Measurements from ENCODE around the gene LOXL1.

Gene LOXL1

DNA sequence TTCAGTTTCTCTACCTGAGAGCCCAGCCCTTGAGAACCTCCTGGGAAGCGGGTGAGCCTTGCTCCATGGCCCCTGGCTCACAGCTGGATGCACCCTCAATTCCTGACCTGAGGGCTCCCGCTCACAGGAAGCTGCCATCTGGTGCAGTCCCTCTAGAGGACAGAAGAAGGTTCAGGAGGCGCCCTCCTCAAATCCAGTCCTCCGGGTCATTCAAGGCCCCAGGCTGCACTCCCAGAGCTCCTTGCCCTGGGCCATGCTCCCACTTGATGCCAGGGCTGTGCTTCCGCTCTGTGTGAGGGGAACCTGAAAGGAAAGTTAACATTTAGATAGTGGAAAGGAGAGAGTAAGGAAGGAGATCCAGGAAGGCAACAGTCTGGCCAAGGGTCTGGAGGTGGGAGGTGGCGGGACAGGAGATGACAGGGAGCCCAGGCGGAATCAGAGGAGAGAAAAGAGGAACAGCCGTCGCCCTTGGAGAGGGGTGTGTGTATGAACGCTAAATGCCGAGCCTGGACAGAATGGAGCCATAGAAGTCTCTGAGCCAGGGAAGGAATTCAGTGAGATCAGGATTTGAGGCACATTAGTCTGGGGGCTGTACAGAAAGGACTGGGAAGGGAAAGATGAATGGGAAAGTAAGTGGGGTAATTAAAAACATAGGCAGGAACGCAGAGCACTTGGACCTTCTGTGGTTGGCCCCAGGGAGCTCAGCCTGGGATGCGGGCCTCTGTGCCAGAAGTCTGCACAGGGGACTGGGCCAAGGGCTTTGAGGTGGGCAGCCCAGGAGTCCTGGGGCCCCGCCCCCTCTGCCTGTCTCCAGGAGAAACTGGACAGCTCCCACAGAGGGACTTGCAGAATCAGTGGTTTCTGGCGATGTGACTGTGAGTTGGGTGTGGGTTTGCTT, 26.8 kb upstream of the LOXL1 start:
- TF ChIP-seq, protein P1, sequence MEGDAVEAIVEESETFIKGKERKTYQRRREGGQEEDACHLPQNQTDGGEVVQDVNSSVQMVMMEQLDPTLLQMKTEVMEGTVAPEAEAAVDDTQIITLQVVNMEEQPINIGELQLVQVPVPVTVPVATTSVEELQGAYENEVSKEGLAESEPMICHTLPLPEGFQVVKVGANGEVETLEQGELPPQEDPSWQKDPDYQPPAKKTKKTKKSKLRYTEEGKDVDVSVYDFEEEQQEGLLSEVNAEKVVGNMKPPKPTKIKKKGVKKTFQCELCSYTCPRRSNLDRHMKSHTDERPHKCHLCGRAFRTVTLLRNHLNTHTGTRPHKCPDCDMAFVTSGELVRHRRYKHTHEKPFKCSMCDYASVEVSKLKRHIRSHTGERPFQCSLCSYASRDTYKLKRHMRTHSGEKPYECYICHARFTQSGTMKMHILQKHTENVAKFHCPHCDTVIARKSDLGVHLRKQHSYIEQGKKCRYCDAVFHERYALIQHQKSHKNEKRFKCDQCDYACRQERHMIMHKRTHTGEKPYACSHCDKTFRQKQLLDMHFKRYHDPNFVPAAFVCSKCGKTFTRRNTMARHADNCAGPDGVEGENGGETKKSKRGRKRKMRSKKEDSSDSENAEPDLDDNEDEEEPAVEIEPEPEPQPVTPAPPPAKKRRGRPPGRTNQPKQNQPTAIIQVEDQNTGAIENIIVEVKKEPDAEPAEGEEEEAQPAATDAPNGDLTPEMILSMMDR (IDR thresholded peaks at IDR 0.05), result no peak
- Mint-ChIP-seq H3K4me1 (peaks cover 22% of the 10 kb centered on the region), H3K36me3 (ENCODE audit: low read depth) (peaks cover under 1% of the 10 kb centered on the region), H3K27me3 (ENCODE audit: low read depth, poor library complexity) (peaks cover 10% of the 10 kb centered on the region), H3K9me3 (peaks cover 2% of the 10 kb centered on the region), H3K27ac (no peak overlapping the region), H3K4me3 (no peak overlapping the region)
- DNase-seq, result peak; percentile 34

DNA sequence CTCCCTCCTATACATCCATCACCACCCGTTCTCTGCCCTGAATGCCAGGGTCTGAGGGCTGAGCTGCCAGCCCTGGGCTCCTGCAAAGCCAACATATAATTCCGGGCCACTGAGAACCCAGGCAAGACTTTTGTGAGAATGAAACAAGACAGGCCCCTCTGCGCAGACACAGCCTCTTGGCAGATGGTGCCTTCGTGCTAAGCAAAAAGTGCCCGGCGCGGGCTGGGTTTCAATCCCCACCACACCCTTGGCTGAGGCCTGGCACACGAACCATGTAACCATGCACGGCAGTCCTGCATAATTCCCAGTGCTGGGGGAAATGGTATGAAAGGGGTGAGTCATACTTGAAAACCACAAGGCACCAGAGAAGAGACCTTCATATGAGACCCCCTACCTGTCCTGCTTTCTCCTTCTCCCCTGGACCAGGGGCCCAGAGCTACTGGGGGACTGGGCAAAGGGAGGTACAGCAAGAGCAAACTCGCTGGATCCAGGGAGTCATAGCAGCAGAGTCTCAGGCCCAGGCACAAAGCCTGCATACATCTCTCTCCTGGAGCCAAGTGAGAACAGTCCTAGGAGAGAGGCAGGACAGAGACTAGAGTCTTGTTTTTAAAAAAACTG, 26.1 kb upstream of the LOXL1 start:
- TF ChIP-seq, protein P1 (IDR thresholded peaks at IDR 0.05), result no peak
- peaks cover 6% of the 10 kb centered on the region for H3K36me3 Mint-ChIP-seq (ENCODE audit: low read depth)
- H3K27me3 Mint-ChIP-seq (ENCODE audit: low read depth, poor library complexity), result peaks cover 9% of the 10 kb centered on the region
- H3K27ac Mint-ChIP-seq, result no peak overlapping the region
- peaks cover 7% of the 10 kb centered on the region for H3K9me3 Mint-ChIP-seq
- H3K4me1 Mint-ChIP-seq, result peaks cover 18% of the 10 kb centered on the region
- no peak for DNase-seq
- no peak overlapping the region for H3K4me3 Mint-ChIP-seq

DNA sequence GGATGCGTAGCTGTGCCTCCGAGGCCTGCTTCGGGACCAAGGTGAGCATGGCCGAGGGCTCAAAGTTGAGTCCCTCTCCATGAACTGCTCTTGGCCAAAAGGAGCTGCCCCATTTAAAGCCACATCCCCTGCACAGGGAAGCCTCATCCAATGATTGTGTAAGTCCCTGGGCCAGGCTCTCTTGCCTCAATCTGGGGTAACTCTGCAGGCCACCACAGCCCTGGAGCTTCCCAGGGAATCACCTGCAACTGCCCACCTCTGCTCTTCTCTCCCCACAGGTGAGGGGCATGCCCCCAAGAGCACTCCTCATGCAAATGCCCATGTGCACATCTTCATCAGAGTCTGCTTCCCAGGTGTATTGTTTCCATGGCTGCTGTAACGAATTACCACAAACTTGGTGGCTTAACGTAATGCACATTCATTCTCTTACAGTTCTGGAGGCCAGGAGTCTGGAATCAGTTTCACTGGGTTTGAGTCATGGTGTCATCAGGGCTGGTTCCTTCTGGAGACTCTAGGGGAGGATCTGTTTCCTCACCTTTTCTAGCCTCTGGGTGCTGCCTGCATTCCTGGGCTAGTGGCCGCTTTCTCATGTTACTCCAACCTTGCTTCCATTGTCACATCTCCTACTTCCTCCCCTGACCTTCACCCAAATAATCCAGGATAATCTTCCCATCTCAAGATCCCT, 25.0 kb upstream of the LOXL1 start:
- DNase-seq, result no peak
- Mint-ChIP-seq H3K27me3 (ENCODE audit: low read depth, poor library complexity) (peaks cover 9% of the 10 kb centered on the region), H3K4me3 (no peak overlapping the region)

DNA sequence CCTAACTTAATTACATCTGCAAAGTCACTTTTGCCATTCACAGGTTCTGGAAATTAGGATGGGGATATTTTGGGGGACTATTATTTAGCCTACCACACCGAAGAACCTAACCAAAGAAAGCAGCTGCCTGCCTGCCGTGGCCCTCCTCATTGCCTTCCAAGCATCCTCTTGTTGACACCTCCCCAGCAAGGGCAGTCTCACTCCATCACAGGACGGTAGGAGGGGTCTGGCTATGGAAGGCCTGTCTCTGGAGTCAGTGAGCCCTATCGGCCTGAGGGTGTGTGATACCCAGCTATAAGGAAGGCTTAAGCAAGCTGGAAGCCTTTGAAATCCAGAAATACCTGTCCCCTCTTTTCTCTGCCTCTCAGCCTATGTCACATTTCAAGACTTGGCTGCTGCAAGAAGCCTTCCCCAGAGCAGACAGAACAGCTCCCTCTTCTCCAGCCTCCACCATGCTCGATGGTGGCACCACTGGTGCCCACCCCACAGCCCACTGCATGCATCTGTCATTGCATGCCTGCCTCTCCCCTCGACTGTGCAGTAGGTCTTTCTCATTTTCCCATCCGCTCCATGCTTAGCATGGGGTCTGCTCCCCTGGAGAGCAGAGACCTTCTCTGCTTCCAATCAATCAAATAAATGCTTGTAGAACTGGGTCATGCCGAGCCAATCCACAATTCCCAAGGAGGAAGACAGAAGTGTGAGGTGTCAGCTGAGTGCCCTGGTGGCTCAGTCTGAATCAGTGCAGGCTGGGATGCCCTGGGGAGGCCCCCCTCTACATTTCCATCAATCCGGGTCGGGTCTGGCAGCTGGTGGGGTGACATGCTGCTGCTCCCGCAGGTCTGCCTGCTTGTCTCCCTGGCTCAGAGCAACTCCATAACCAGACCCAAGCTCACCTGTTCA, 23.9 kb upstream of the LOXL1 start:
- H3K36me3 Mint-ChIP-seq (ENCODE audit: low read depth), result peaks cover 6% of the 10 kb centered on the region
- peaks cover 7% of the 10 kb centered on the region for H3K9me3 Mint-ChIP-seq
- DNase-seq, result no peak
- TF ChIP-seq, protein P1 (IDR thresholded peaks at IDR 0.05), result no peak
- H3K27ac Mint-ChIP-seq, result no peak overlapping the region
- no peak overlapping the region for H3K4me3 Mint-ChIP-seq
- peaks cover 9% of the 10 kb centered on the region for H3K27me3 Mint-ChIP-seq (ENCODE audit: low read depth, poor library complexity)
- H3K4me1 Mint-ChIP-seq, result peaks cover 18% of the 10 kb centered on the region

More for the DNA sequence above, 25.0 kb upstream of the LOXL1 start:
- H3K9me3 Mint-ChIP-seq, result peaks cover 7% of the 10 kb centered on the region
- peaks cover 18% of the 10 kb centered on the region for H3K4me1 Mint-ChIP-seq
- H3K27ac Mint-ChIP-seq, result no peak overlapping the region
- H3K36me3 Mint-ChIP-seq (ENCODE audit: low read depth), result peaks cover 6% of the 10 kb centered on the region
- TF ChIP-seq, protein P1 (IDR thresholded peaks at IDR 0.05), result no peak

DNA sequence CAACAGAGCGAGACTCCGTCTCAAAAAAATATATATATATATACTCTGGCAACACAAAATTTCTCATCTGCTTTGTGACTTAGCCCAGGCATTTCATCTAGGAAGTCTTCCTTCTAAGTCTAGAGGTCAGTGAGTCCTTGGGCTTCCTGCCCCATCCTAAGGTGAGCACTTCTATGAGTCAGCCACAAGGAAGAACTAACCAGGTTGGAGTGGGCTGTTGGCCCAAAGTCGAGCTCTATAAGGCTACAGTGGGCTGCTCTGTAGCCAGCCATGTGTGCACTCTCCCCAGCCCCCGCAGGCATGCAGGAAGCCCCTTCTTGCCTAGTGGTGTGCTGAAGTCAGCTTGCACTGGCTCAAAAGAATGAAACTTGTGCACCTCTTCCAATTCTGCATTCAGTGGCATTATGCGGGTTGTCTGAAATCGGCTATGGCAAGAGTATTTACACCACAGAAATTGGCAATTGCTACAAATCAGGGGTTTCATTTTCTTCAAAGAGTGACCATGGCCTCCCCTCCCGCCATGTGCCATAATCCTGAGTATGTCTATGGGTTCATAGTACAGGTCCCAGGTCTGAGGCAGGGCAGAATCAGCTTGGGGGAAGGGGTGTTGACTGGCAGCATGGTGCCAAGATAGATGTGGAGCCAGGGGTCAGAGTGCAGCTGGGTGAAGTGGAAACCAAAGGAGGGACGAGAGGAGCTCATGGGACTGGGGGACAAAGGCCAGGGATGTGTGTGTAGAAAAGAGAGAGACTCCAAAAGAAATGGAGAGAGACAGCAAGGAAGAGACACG, 22.0 kb upstream of the LOXL1 start:
- Mint-ChIP-seq H3K4me3 (no peak overlapping the region), H3K27ac (no peak overlapping the region), H3K4me1 (peaks cover 16% of the 10 kb centered on the region), H3K36me3 (ENCODE audit: low read depth) (peaks cover 6% of the 10 kb centered on the region), H3K27me3 (ENCODE audit: low read depth, poor library complexity) (peaks cover 10% of the 10 kb centered on the region), H3K9me3 (peaks cover 7% of the 10 kb centered on the region)
- TF ChIP-seq, protein P1 (IDR thresholded peaks at IDR 0.05), result no peak
- DNase-seq, result no peak

Data from nephron progenitor cell (in vitro differentiated cells).